ENCODE data around the gene OXA1L. TPM values are rescaled to one million over a fixed set of nuclear protein-coding genes. Genes with fewer than 3 reads are reported as not detected.

Gene OXA1L
- polyA plus RNA-seq, 1 donor (not counting 4 experiments of a cell fraction or from before 2014, with no cell fraction given), result 130 TPM

DNA sequence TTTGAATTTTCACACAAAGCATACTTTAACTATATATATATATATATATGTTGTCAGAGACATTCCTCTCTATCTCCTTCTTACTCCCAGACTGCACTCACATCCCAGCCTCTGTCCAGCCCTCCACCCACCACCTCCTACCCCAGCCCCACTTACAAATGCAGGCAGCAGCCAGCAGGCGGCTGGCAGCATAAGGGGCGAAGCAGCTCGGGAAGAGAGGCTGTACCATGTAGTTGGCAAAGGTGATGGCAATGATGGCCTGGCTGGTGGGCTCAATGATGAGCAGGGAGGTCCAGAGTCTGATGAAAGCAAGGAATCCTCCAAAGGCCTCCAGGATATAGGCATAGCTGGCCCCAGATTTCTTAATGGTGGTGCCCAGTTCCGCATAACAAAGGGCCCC lies 46.3 kb downstream of the OXA1L start:
- H3K9ac ChIP-seq (ENCODE audit: control insufficient read depth, extremely low read depth, insufficient read depth, low read length), result no peak overlapping the region
- no peak for FAIRE-seq
- H4K20me1 ChIP-seq (ENCODE audit: control insufficient read depth, extremely low read depth, insufficient read depth, low read length), result no peaks in the 10 kb centered on the region
- H3K79me2 ChIP-seq (ENCODE audit: control insufficient read depth, insufficient read depth, low read length), result no peaks in the 10 kb centered on the region
- H3K27ac ChIP-seq (ENCODE audit: control insufficient read depth, insufficient read depth, low read length), result no peak overlapping the region
- no peaks in the 10 kb centered on the region for H3K9me3 ChIP-seq (ENCODE audit: control insufficient read depth, low read depth, low read length)
- TF ChIP-seq, protein P1, sequence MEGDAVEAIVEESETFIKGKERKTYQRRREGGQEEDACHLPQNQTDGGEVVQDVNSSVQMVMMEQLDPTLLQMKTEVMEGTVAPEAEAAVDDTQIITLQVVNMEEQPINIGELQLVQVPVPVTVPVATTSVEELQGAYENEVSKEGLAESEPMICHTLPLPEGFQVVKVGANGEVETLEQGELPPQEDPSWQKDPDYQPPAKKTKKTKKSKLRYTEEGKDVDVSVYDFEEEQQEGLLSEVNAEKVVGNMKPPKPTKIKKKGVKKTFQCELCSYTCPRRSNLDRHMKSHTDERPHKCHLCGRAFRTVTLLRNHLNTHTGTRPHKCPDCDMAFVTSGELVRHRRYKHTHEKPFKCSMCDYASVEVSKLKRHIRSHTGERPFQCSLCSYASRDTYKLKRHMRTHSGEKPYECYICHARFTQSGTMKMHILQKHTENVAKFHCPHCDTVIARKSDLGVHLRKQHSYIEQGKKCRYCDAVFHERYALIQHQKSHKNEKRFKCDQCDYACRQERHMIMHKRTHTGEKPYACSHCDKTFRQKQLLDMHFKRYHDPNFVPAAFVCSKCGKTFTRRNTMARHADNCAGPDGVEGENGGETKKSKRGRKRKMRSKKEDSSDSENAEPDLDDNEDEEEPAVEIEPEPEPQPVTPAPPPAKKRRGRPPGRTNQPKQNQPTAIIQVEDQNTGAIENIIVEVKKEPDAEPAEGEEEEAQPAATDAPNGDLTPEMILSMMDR (optimal IDR thresholded peaks at IDR 0.05 in 1 of 3, IDR thresholded peaks at IDR 0.05 in 1 of 3, conservative IDR thresholded peaks at IDR 0.05 in 1 of 3; ENCODE audit: extremely low read depth in 1 of 3, insufficient read depth in 2 of 3, low read length in 3 of 3), result no peak
- TF ChIP-seq EZH2 (IDR thresholded peaks at IDR 0.05; ENCODE audit: low read length), result no peak
- no peaks in the 10 kb centered on the region for H3K36me3 ChIP-seq (ENCODE audit: control insufficient read depth in 2 of 2, extremely low read depth in 1 of 2, insufficient read depth in 2 of 2, low read length in 2 of 2)
- no peak overlapping the region for H2AFZ ChIP-seq (ENCODE audit: control insufficient read depth, low read length)
- H3K4me3 ChIP-seq (ENCODE audit: control insufficient read depth in 2 of 3, extremely low read depth in 1 of 3, insufficient read depth in 2 of 3, low read depth in 1 of 3, low read length in 3 of 3), result no peak overlapping the region
- H3K27me3 ChIP-seq (ENCODE audit: control insufficient read depth, extremely low read depth, insufficient read depth, low read length), result no peaks in the 10 kb centered on the region
- no peak overlapping the region for H3K4me2 ChIP-seq (ENCODE audit: control insufficient read depth, extremely low read depth, insufficient read depth, low read depth, low read length)
- dilution Hi-C loops (cut with MboI; ENCODE audit: extremely low pct_ligation_motif_present, low sequenced_read_pairs), result no loop called here
- DNase-seq (ENCODE audit: low read depth, low spot score), result no peak
- H3K4me1 ChIP-seq (ENCODE audit: control insufficient read depth, extremely low read depth, insufficient read depth, low read length), result peaks cover 11% of the 10 kb centered on the region
- H3K9me1 ChIP-seq (ENCODE audit: control insufficient read depth, extremely low read depth, insufficient read depth, low read length), result no peaks in the 10 kb centered on the region

DNA sequence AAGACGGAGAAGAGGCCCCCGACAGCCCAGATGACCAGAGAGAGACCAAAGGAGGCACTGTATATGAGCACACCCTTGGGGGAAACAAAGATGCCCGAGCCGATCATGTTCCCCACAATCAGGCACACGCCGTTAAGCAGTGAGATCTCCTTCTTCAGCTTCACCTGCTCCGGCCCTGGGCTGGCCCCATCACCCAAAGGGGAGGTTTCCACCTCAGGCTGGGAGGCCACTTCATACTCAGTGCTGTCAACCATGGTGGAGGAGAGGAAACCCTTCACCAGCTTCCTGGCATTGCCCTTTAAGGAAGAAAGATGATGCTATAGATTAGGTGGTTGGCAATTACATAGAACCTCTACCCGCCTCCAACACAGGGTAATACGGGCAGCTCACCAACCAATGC lies 46.7 kb downstream of the OXA1L start:
- Histone ChIP-seq H3K9me3 (ENCODE audit: control insufficient read depth, low read depth, low read length) (no peaks in the 10 kb centered on the region), H3K9ac (ENCODE audit: control insufficient read depth, extremely low read depth, insufficient read depth, low read length) (no peak overlapping the region), H3K27me3 (ENCODE audit: control insufficient read depth, extremely low read depth, insufficient read depth, low read length) (no peaks in the 10 kb centered on the region), H2AFZ (ENCODE audit: control insufficient read depth, low read length) (no peak overlapping the region), H3K79me2 (ENCODE audit: control insufficient read depth, insufficient read depth, low read length) (no peaks in the 10 kb centered on the region), H3K36me3 (ENCODE audit: control insufficient read depth in 2 of 2, extremely low read depth in 1 of 2, insufficient read depth in 2 of 2, low read length in 2 of 2) (no peaks in the 10 kb centered on the region), H3K9me1 (ENCODE audit: control insufficient read depth, extremely low read depth, insufficient read depth, low read length) (no peaks in the 10 kb centered on the region), H4K20me1 (ENCODE audit: control insufficient read depth, extremely low read depth, insufficient read depth, low read length) (no peaks in the 10 kb centered on the region), H3K4me3 (ENCODE audit: control insufficient read depth in 2 of 3, extremely low read depth in 1 of 3, insufficient read depth in 2 of 3, low read depth in 1 of 3, low read length in 3 of 3) (no peak overlapping the region), H3K27ac (ENCODE audit: control insufficient read depth, insufficient read depth, low read length) (no peak overlapping the region), H3K4me1 (ENCODE audit: control insufficient read depth, extremely low read depth, insufficient read depth, low read length) (peaks cover 7% of the 10 kb centered on the region), H3K4me2 (ENCODE audit: control insufficient read depth, extremely low read depth, insufficient read depth, low read depth, low read length) (no peak overlapping the region)
- DNase-seq (ENCODE audit: low read depth, low spot score) (no peak), FAIRE-seq (no peak)
- dilution Hi-C loops (cut with MboI; ENCODE audit: extremely low pct_ligation_motif_present, low sequenced_read_pairs), result no loop called here
- TF ChIP-seq, protein P1 (optimal IDR thresholded peaks at IDR 0.05 in 1 of 3, IDR thresholded peaks at IDR 0.05 in 1 of 3, conservative IDR thresholded peaks at IDR 0.05 in 1 of 3; ENCODE audit: extremely low read depth in 1 of 3, insufficient read depth in 2 of 3, low read length in 3 of 3), result no peak

Data from keratinocyte (primary cell).